HG02763 (cell line): ENCODE results near the gene CAPN3.

Source experiments
- ATAC-seq: cut with Tn5 transposase; IDR thresholded peaks from one replicate; pipeline ENCODE4 v1.9.1; 2021; ENCODE audit warnings: mild to moderate bottlenecking, moderate library complexity; ENCODE audit not compliant: unreplicated experiment

Gene CAPN3

DNA sequence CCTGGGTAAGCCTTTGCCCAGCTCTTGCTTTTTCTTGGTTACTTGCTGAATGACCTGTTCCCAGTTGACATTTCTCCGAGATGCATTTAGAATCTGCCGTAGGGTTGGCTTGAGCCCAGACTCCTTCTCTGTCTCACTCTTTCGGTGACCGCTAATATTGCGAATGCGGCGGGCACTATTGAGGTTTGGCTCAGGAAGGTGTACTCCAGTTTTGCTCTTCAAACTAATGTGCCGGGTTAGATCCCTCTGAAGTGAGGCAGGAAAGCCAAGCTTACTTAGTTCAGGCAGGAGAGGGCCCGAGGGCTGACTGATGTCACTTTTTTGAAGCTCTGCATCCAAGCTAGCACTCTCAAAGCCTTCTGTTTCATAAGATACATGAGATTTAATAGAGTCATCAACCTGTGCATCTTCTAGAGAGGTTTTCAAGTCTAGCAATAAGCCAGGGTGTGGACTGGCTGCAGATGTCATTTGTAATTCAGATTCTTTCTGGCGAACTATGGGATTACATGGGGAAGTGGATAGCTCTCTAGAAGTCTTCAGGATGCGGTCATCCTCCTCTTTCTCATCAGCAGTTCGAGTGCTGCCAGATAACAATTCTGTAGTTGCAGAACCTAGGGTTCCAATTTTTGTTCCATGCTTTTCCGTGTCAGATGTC, 90.6 kb downstream of the CAPN3 start:
- no peak for ATAC-seq

DNA sequence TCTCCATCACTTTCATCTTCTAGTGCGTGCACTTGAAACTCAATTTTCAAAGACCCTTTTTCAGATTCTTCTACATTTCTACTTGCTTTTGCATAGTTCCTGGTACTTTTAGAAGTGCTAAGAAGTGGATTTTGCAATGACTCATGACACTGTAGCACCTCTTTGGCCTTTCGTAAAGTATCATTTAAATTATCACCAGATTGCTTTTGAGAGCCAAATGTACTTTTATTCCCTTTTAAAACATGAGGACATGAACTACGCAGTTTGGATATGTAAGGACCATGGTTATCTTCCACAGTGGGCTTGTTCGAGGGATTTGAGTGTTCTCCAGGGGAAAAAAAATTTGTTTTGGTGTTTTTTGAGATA, 91.1 kb downstream of the CAPN3 start:
- ATAC-seq: no peak

GRCh38 chr15:42453826-42454225, 94.5 kb downstream of the CAPN3 start:
- no peak for ATAC-seq

- no peak for ATAC-seq
Observed at GRCh38 chr15:42456531-42456930, 97.2 kb downstream of the CAPN3 start.

- ATAC-seq: no peak
Observed at GRCh38 chr15:42456971-42457370, 97.7 kb downstream of the CAPN3 start.

GRCh38 chr15:42457445-42458442, 98.4 kb downstream of the CAPN3 start:
- peak; percentile 83 for ATAC-seq

DNA sequence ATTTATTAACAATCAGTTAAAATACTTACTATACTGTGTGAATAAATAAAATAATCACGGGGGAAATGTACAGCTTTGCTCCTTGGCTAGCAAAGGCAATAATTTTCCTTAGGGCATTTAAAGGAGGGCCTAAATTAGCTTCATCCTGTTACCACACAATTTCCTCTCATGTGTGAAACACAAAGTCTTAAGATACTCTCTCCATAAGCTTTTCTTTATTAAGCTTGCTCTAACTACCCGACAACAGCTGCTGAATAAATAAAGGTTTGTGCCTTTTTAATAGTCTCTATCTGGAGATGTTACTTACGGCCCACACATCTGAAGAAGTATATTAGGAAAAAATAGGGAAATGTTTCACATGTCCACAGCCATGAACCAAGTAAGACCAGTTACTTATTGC, 102.0 kb downstream of the CAPN3 start:
- no peak for ATAC-seq
